ENCODE measurements around the gene BAHCC1. TPM values are rescaled to one million over a fixed set of nuclear protein-coding genes. Genes with fewer than 3 reads are reported as not detected.

The BAHCC1 gene
- total RNA-seq, 2 experiments from 2014 or later, result 0.20 to 0.41 TPM

GRCh38 chr17:81366648-81367047, 28.6 kb upstream of the BAHCC1 start:
- no peak for ATAC-seq (ENCODE audit: poor library complexity)
- peaks cover 15% of the 10 kb centered on the region for H3K4me1 Mint-ChIP-seq (ENCODE audit: low read depth)
- H3K9me3 Mint-ChIP-seq, result no peaks in the 10 kb centered on the region
- intact Hi-C loops (cut with DNase I, micrococcal nuclease), result no loop called here
- TF ChIP-seq, protein P1, sequence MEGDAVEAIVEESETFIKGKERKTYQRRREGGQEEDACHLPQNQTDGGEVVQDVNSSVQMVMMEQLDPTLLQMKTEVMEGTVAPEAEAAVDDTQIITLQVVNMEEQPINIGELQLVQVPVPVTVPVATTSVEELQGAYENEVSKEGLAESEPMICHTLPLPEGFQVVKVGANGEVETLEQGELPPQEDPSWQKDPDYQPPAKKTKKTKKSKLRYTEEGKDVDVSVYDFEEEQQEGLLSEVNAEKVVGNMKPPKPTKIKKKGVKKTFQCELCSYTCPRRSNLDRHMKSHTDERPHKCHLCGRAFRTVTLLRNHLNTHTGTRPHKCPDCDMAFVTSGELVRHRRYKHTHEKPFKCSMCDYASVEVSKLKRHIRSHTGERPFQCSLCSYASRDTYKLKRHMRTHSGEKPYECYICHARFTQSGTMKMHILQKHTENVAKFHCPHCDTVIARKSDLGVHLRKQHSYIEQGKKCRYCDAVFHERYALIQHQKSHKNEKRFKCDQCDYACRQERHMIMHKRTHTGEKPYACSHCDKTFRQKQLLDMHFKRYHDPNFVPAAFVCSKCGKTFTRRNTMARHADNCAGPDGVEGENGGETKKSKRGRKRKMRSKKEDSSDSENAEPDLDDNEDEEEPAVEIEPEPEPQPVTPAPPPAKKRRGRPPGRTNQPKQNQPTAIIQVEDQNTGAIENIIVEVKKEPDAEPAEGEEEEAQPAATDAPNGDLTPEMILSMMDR (IDR thresholded peaks at IDR 0.05), result no peak
- H3K4me1 ChIP-seq (ENCODE audit: insufficient read depth, low read length), result peaks cover 18% of the 10 kb centered on the region
- peaks cover 35 to 43% of the 10 kb centered on the region in 2 experiments for H3K27me3 ChIP-seq (ENCODE audit: control insufficient read depth in 1 of 2, insufficient read depth in 2 of 2, low read length in 2 of 2)
- H3K27ac ChIP-seq (ENCODE audit: low read depth in 1 of 2, low read length in 2 of 2), result no peak overlapping the region
- DNase-seq, result no peak
- peaks cover 0 to 11% of the 10 kb centered on the region in 2 experiments for H3K9me3 ChIP-seq (ENCODE audit: control insufficient read depth in 1 of 2, insufficient read depth in 1 of 2, low read length in 2 of 2)
- ChIA-PET POLR2A (no interaction called here), CTCF (no interaction called here)
- H3K27ac Mint-ChIP-seq, result no peak overlapping the region
- no peaks in the 10 kb centered on the region for H3K36me3 ChIP-seq (ENCODE audit: insufficient read depth, low read length)
- no peaks in the 10 kb centered on the region for H3K36me3 Mint-ChIP-seq (ENCODE audit: low read depth)
- H3K4me3 ChIP-seq (ENCODE audit: low read length), result no peak overlapping the region
- H3K4me3 Mint-ChIP-seq, result no peak overlapping the region
- H3K27me3 Mint-ChIP-seq, result peaks cover 50% of the 10 kb centered on the region

DNA sequence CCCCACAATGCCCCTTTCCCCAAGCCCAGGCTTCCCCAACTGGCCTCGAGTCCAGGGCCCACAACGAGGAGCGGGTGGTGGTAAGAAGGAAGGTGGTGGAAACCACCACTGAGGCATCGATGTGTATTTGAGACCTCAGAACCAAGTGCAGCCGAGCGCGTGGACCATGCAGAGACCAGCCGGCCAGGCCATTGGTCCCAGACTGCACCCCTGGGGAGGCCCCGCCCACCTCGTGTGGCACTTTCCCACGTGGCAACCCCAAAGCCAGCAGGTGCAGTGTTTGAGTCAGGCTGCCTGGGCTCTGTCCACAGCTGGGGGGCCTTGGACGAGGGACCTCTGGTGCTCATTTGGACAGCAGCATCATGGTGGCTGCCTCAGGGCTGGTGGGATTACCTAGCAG, 28.1 kb upstream of the BAHCC1 start:
- Histone ChIP-seq H3K4me3 (ENCODE audit: low read length) (no peak overlapping the region), H3K4me1 (ENCODE audit: insufficient read depth, low read length) (peaks cover 18% of the 10 kb centered on the region), H3K27me3 (ENCODE audit: control insufficient read depth in 1 of 2, insufficient read depth in 2 of 2, low read length in 2 of 2) (peaks cover 35 to 43% of the 10 kb centered on the region in 2 experiments), H3K27ac (ENCODE audit: low read depth in 1 of 2, low read length in 2 of 2) (no peak overlapping the region), H3K36me3 (ENCODE audit: insufficient read depth, low read length) (no peaks in the 10 kb centered on the region), H3K9me3 (ENCODE audit: control insufficient read depth in 1 of 2, insufficient read depth in 1 of 2, low read length in 2 of 2) (peaks cover 0 to 11% of the 10 kb centered on the region in 2 experiments)
- Mint-ChIP-seq H3K4me1 (ENCODE audit: low read depth) (peaks cover 15% of the 10 kb centered on the region), H3K27me3 (peaks cover 46% of the 10 kb centered on the region), H3K9me3 (no peaks in the 10 kb centered on the region), H3K36me3 (ENCODE audit: low read depth) (no peaks in the 10 kb centered on the region), H3K27ac (no peak overlapping the region), H3K4me3 (no peak overlapping the region)
- intact Hi-C loops (cut with DNase I, micrococcal nuclease), result no loop called here
- ATAC-seq (ENCODE audit: poor library complexity) (no peak), DNase-seq (no peak)
- ChIA-PET CTCF (no interaction called here), POLR2A (no interaction called here)
- TF ChIP-seq, protein P1 (IDR thresholded peaks at IDR 0.05), result no peak

- CTCF ChIA-PET, result no interaction called here
- Histone ChIP-seq H3K4me3 (ENCODE audit: low read length) (no peak overlapping the region), H3K27me3 (ENCODE audit: control insufficient read depth in 1 of 2, insufficient read depth in 2 of 2, low read length in 2 of 2) (peaks cover 26 to 34% of the 10 kb centered on the region in 2 experiments), H3K4me1 (ENCODE audit: insufficient read depth, low read length) (peaks cover 18% of the 10 kb centered on the region), H3K9me3 (ENCODE audit: control insufficient read depth in 1 of 2, insufficient read depth in 1 of 2, low read length in 2 of 2) (peaks cover 0 to 11% of the 10 kb centered on the region in 2 experiments), H3K36me3 (ENCODE audit: insufficient read depth, low read length) (no peaks in the 10 kb centered on the region), H3K27ac (ENCODE audit: low read depth in 1 of 2, low read length in 2 of 2) (no peak overlapping the region)
- TF ChIP-seq, protein P1 (IDR thresholded peaks at IDR 0.05), result no peak
- Mint-ChIP-seq H3K4me1 (ENCODE audit: low read depth) (peaks cover 15% of the 10 kb centered on the region), H3K27me3 (peaks cover 34% of the 10 kb centered on the region), H3K27ac (no peak overlapping the region), H3K9me3 (no peaks in the 10 kb centered on the region), H3K4me3 (no peak overlapping the region), H3K36me3 (ENCODE audit: low read depth) (no peaks in the 10 kb centered on the region)
- POLR2A ChIA-PET, result no interaction called here
- no peak for ATAC-seq (ENCODE audit: poor library complexity)
- no peak for DNase-seq
- intact Hi-C loops (cut with DNase I, micrococcal nuclease), result no loop called here
These were observed 26.9 kb upstream of the BAHCC1 start for GRCh38 chr17:81368161-81369022.

All from CD4-positive, alpha-beta T cell (primary cell).